Right renal cortex interstitium (tissue), 3 donors: Measurements from ENCODE around the gene GALNT10. TPM values are rescaled to one million over a fixed set of nuclear protein-coding genes. Genes with fewer than 3 reads are reported as not detected.
A peak's percentile ranks its signal among the peaks of the same experiment; 100 is the strongest.

ENCODE experiments used
- DNase-seq, 3 donors: peaks; one replicate each; pipeline ENCODE4 v3.0.0-alpha.2; 2013; ENCODE audit warnings: low read depth in 3 of 3, low spot score in 2 of 3
- polyA plus RNA-seq, 3 donors: library from polyadenylated mRNA; unstranded; fragments of 120-200 nt; gene quantifications; one replicate each; pipeline ENCODE4 v1.2.1, GENCODE V29; 2013; ENCODE audit not compliant: insufficient read length in 3 of 3

The GALNT10 gene
- polyA plus RNA-seq, 3 donors = 25.7 to 29.4 (median 27.4) TPM

DNA sequence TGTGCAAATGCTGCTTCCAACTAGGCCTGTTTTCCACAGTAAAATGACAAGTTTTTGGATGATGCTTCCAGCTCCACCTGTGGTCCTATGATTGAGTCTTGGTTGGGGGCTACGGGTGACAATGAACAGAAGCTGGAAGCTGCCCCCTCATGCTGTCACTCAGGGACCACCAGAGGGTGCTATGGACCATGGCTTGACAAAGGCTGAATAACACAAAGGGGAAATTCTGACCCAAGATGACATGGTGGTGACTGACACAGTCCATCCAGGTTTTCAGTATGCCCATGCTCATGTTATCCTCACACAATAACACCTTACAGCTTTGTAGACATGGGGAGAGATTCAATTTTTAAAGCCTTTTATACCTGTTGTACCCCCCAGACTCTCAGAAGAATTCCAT lies 231.3 kb downstream of the GALNT10 start:
- no peak for DNase-seq

DNA sequence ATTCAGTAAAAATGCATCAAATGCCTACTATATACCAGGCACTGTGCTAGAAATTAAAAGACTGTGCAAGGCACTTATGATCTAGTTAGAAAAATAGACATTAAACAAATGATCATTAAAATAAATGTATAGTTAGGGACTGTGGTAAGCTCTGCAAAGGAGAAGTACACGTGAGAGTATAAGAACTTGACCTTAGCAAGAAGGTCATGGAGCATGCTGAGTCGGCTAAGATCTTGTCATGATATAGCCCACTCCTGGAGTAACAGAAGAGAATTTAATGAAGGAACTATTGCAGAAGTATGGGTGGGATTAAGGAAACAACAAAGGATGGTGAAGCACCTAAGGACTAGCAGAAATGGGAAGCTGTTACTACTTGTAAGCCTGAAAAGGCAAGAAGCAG lies 231.8 kb downstream of the GALNT10 start:
- no peak for DNase-seq

DNA sequence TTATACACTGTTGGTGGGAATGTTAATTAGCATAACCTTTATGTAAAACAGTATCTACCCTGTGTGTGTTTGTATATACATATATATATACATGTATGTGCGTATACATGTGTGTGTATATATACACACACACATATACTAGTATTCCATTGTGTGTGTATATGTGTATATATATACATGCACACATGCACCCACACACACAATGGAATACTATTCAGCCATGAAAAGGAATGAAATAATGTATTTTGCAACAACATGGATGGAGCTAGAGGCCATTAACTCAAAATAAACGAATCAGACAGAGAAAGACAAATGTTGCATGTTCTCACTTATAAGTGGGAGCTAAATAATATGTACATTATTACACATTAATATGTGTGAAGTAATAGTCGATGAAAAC lies 237.7 kb downstream of the GALNT10 start:
- no peak for DNase-seq

DNA sequence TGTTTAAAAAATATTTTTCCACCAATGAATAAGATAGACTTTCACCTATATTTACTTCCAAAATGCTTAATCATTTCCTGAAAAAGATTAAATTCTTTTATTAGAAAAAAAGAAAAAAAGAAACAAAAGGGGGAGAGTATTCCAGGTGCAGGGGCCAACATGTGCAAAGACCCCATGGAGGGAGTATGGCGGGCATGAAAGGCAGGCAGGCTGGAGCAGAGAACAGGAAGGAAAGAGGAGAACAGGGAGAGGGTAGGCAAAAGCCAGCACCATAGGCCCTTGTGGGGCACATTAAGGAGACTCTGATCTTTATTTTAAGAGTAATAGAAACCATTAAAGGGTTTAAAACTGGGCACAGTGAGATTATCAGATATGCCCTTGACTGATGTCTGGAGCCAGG lies 238.8 kb downstream of the GALNT10 start:
- DNase-seq = no peak

DNA sequence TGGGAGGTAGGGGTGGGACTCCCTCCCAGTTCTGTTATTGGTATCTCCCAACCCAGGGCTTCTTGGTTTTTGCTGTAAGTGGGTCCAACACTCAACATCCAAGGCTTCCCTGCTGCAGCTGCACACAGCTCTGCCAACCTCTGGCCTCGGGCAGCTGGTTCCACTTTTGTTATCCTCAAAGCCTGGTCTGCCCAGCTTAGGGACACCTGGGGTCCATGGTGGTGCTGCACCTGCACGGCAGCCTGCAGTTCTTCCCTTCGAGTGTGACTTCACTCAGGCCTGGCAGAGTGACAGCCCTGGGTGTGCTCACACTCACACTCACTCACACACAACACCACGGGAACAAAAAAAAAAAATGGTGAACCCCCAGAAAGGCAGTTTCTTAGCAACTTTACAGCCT lies 239.9 kb downstream of the GALNT10 start:
- no peak for DNase-seq

DNA sequence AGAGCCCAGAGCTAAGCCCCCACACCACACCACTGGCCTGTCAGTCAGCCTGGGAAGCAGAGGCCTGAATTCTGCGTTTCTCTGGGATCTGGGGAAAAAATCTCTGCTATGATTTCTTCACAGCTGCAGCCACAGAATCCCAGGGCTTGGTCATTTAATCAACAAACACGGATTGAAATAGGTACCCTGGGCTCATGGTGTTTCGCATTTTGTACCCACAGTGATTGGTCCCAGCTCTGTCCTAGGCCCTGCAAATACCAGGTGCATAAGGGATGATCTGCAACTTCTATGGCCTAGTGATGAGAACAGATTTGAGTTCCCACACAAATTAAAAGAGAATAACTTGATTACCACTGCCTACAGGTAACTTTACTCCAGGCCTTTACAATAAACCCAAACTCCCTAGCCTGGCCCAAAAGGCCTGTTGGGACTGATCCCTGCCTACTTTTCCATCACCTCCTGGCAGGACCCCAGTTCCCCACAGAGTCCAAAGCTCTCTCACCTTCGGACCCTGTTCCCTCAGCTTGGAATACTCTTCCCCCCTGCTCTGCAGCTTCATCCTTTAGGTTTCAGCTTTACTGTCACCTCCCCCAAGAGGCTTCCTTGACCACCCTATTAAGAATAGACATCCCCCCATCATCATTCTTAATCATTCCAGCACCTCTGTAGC lies 240.6 kb downstream of the GALNT10 start:
- DNase-seq = no peak

DNA sequence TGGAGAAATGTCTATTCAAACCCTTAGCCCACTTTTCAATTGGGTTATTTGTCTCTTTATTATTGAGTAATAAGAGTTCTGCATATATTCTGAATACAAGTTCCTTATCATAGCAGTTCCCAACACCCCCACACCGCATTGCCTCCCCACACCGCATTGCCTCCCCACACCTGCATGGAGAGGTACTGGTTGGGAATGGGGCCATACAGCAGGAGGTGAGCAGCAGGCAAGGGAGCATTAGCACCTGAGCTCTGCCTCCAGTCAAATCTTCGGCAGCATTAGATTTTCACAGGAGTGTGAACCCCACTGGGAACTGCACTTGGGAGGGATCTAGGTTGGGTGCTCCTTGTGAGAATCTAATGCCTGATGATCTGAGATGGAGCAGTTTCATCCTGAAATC lies 244.7 kb downstream of the GALNT10 start:
- DNase-seq = no peak

DNA sequence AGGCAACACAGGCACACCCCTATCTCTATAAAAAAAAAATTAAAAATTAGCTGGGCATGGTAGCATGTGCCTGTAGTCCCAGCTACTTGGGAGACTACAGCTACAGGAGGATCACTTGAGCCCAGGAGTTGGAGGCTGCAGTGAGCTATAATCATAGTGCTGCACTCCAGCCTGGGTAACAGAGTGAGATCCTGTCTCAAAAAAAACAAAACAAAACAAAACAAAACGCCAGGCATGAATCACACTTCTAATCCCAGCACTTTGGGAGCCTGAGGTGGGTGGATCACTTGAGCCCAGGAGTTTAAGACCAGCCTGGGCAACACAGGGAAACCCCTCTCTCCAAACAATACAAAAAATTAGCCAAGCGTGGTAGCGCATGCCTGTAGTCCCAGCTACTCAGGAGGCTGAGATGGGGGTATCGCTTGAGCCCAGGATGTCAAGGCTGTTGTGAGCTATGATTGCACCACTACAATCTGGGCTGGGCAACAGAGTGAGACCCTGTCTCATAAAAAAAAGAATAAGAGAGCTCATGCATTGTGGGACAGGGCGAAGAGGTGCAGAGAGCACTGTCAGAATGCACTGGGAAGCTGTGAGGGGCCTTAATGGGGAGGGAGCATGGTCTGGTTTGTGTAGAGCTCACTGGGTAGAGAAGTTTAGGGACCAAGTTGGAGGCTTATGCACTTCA lies 246.9 kb downstream of the GALNT10 start:
- DNase-seq = no peak

DNA sequence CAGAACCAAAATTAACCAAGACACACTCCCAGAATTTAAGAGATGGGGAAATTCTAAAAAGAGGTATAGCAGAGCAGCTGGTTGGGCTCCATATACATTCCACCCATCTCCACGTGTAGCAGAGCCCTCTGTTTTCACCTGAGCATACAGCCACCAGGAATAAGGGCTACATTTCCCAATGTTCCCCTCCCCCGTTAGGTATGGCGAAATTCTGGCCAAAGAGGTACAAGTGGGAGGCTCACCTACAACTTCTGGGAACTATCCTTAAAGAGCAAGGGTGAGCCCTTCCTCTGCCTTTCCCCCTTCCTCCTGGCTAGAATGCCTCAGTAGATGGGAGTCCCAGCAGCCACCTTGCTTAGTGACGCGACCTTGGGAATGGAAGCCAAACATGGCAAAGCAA lies 250.0 kb downstream of the GALNT10 start:
- DNase-seq = no peak

DNA sequence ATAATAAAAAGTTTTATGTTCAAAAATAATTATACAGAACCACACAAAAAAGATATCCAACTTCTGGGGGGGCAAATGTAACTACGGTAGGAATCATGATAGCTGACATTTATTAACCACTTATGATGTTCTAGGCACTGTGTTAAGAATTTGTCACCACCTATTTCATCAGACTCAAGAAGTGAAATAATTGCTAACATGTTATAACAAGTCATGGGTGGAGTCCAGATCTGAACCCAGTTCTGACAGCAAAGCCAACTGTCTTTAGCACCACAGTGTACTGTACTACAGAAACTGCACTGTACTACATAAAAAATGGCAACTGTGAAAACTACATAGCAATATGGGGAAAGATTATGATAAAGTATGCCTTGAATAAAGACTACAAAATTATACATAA lies 252.3 kb downstream of the GALNT10 start:
- DNase-seq = no peak

DNA sequence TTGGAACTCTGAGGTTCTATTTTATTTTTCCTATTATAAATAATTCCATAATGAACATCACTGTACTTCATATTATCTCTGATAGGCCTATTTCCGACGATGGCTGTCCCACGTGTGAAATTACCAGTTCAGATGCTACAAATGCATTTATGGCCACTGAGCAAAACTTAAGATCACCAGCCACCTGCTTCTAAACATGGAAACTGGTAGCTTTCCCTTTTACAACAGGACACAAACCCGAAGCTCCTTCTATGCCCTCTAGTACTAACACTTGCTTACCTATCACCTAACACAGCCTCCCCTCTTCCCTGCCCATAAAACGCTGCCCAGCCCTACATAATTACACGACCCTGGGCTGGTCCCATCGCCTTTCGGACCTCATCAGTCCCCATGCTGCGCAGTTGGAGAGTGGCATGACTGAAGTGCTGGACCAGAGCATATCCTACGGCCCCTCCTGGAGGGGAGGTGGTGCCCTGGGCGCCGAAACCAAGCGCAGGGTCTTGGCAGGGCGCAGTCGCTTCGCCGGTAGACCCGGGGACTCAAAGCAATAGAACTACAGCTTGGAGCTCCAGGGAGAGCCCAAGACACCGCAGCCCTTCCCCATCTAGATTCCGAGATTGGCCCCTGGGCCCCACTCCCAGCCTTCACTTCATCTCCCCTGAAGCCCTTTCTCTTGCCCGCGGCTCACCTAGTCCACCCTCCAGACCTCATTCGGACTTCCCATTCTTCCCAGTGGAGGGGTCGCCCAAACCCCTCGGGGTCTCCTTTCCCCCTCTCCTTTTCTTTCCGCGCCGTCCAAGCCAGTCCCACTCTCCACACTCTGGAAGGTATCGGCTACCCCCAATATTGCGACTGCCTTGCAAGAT lies 254.3 kb downstream of the GALNT10 start:
- no peak for DNase-seq

DNA sequence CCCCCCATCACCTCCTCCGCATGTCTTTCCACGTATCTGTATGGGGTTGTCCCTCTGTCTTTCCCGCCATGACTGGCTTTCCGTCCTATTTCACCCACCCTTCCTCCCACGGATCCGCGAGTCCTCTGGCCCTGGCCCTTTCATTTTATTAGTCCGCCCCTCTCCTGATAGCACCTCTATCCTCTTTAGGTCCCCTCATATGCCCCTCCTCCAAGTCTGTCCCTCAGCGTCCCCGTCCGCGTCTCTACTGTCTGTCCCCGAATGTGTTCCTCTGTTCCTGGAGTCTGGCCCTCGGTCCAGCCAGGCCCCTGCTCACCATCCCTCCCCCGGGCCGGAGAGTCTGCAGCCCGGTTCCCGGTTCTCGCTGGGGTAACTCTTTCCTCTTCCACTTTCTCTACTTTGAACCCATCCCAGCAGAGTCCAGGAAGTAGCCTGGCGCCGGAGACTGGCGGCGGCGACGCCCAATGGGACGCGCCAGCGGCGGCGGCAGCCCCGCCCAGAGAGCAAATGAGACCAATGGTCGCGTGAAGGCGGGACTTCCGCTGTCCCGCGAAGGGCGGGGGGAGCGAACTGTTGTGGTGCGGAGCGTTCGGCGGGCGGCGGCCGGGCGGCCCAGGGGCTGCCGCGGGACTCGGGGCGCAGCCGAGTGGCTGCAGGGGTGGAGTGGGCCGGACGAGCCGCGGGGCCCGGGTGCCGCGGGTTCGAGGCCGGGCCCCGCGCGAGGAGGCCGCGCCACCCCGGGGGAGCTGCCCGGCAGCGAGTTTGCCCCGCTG lies 255.1 kb downstream of the GALNT10 start, which contains the start of gene SAP30L:
TSS of gene SAP30L (plus strand) at position 576 of the 773 bp plus-strand sequence. CDS start 608 bp downstream, outside the sequence.
- peak; percentile 76 to 87 (median 85) for DNase-seq

DNA sequence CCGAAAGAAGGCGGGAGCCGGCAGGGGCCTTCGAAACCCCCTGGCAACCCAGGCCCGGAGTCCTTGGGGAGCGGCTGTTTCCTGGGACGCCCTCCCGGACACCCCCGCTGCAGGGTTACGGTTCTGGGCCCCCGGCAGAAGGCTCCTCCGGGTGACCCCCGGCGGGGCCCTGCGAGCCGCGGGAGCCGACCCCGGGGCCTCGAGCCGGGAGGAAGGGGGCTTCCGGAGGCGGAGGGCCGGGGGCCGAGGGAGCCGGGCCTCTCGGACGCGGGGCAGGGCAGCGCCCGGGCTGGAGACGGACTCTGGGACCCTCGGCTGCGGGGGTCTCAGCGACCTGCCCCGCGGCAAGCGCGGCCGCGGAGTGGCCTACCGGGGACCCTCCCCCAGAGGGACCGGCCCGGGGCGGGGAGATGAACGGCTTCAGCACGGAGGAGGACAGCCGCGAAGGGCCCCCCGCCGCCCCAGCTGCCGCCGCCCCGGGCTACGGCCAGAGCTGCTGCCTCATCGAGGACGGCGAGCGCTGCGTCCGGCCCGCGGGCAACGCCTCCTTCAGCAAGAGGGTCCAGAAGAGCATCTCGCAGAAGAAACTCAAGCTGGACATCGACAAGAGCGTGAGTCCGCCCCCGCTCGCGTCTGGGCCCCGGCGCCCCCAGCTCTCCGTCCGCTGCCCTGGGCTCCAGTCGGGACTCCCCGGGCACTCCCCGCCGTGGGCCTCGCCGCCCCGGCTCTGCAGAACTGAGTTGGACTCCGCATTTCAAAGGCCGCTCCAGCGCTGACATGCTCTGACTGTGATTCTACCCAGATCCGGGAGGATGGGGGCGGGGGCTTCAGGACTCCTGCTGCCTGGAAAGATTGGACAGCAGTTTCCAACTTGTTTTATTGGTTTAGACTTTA lies 255.9 kb downstream of the GALNT10 start:
- no peak for DNase-seq

DNA sequence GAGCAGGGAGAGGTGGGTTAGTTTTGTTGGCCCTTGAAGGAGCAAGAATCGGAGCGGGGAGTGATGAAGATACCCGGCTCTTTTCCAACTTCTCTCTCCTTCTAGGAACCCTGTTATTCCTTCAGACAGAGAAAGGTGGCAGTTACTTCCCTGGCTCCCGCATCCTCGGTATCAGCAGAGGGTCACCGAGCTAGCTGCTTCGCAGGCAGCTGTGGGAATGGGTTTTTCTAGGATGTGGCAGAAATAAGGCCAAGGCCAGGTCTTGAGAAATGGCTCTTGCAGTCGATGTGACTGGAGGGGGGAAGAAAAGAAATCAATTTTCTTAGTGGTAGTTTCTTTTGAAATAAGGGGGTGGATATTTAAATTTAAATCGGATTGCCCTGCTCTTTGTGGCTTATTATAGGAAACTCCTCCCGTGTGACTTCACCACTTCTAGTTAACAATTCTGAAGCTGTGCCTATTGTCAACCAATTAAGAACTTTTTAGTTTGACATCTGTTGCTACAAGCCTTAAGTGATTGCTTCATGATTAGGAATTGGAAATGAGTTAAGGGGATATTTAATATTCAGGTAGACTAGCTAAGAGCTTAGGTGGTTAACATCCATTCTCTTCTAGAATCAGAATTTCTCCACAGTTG lies 256.7 kb downstream of the GALNT10 start:
- DNase-seq = no peak

DNA sequence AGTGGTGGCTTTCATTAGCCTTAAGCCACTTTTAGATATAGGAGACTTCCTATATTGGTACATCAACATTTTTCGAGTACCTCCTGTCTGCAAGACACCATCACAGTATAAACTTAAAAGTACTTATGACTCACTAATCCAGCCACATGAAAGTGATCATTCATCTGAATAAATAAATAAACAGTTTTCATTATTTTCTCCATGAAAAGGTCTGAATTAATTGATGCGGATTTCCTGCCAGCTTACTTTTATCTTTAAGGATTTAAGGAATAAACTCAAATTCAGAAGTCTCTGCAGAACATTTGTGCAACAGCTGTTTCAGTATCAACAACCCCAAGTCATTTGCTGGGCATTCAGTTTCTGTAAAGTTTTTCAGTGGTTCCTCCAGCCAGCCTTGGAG lies 259.3 kb downstream of the GALNT10 start:
- DNase-seq = no peak

DNA sequence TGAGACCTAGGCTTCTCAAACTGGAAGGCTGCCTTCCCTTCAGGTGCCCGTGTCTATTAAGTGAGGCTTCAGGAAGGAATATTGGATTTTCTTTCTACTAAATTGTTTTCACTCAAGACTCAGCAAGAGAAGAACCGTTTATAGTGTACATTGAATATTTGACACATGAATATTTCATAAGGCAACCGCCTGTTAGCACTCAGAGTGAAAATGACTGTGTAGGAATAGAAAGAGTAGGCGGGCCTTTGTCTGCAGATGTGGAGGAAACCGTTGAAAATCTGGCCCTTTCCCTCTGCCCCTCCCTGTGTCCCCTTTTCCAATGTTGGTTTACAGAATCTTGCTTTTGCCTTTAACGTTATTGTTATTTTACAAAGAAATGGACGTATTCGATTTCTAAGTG lies 261.4 kb downstream of the GALNT10 start:
- DNase-seq = no peak

DNA sequence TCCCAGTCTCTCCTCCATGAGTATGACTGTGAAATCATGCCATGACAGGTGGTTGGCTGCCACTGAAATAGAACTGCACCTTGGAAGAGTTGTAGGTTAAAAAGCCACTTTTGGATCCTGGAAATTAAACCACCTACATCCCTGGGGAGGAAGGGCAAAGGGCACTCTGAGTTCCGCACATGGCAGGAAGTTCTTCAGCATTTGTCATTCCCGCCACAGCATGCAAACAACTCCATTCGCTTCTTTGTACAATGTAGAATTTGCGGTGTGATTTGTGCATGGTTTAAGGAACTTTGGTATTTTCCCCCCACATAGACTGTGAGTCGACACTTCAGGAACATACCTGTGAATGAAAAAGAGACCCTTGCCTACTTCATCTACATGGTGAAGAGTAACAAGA lies 265.1 kb downstream of the GALNT10 start:
- no peak for DNase-seq

DNA sequence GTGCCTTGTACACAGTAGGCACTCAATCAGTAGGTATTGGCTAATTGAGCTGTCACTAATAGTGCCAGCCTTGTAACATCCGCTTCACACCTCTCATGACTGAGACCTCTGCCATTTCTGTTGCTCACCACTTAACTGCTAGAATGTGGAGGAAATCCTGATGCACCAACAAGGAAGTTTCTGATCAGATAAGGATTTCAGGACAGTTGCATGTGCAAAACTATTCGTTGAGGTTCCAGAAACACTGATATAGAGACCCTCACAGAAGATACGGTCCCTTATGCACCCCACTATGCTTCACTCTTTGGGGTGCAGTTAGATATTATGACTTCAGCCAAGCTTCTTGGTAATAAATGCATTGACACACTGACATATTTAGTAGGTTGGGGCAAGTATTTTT lies 266.0 kb downstream of the GALNT10 start:
- DNase-seq = no peak

DNA sequence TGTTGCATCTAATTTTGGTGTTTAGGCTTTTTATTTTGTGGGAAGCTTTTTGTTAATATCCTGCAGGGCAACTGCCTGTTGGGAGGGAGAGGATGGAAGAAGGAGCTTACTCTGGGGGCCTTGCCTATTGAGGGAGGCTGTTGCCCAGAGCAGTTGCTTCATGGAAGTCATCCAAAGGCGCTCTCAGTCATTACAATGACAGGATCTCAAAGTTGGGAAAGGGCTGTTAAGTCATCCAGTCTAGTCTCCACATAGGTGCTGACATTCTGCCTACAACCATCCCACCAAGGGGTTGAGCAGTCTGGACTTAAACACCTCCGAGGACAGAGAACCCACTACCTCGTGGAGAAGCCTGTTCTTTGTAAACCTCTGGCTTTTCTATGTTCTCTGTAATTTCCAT lies 268.5 kb downstream of the GALNT10 start:
- no peak for DNase-seq
